SU-DHL-6 (cell line): ENCODE results near the gene ADIPOQ.
"Not testable (repeated sequence)": the region's sequence is repeated elsewhere in the genome, so short reads cannot be mapped to it uniquely, and the experiment has no call there.

Experiments used
- H2AFZ ChIP-seq: fragments of 200-600 bp; sonication (generic); 2 replicates; pipeline ENCODE4 v1.6.1; 2014; ENCODE audit warnings: low read depth, mild to moderate bottlenecking, moderate library complexity, mixed read lengths, antibody characterized with exemption, low read length; ENCODE audit not compliant: severe bottlenecking
- H3F3A ChIP-seq: fragments of 200-600 bp; shearing (Covaris generic); 2 replicates; pipeline ENCODE4 v1.6.0; 2016; ENCODE audit warnings: antibody characterized with exemption, mild to moderate bottlenecking; ENCODE audit not compliant: insufficient read depth
- H3K27ac ChIP-seq: fragments of 200-600 bp; sonication (generic); 2 replicates; pipeline ENCODE4 v1.5.1; 2016; ENCODE audit warnings: low read depth, mild to moderate bottlenecking, low read length, moderate library complexity, mixed read lengths
- H3K27me3 ChIP-seq: fragments of 200-600 bp; sonication (generic), shearing (Covaris generic); 2 replicates; pipeline ENCODE4 v1.6.0; 2014; ENCODE audit warnings: mild to moderate bottlenecking, low read length
- H3K36me3 ChIP-seq: fragments of 200-600 bp; sonication (generic); 2 replicates; pipeline ENCODE4 v1.6.1; 2014; ENCODE audit warnings: mild to moderate bottlenecking, low read length, mixed read lengths
- H3K4me2 ChIP-seq: fragments of 300-600, 200-600 bp; shearing (Covaris generic), sonication (generic); 2 replicates; pipeline ENCODE4 v1.6.0; 2014; ENCODE audit warnings: low read length, low read depth, mild to moderate bottlenecking; ENCODE audit not compliant: poor library complexity, severe bottlenecking
- H3K4me3 ChIP-seq: fragments of 200-600 bp; sonication (generic); 2 replicates; pipeline ENCODE4 v1.5.1; 2014; ENCODE audit warnings: antibody characterized with exemption, low read length, mild to moderate bottlenecking, mixed read lengths; ENCODE audit not compliant: insufficient read depth, poor library complexity, severe bottlenecking
- H3K79me2 ChIP-seq: fragments of 200-600 bp; sonication (generic); 2 replicates; pipeline ENCODE4 v1.6.1; 2014; ENCODE audit warnings: mild to moderate bottlenecking, low read length, moderate library complexity; ENCODE audit not compliant: insufficient read depth
- H3K9ac ChIP-seq: fragments of 200-600 bp; sonication (generic); 2 replicates; pipeline ENCODE4 v1.7.0; 2014; ENCODE audit warnings: mild to moderate bottlenecking, low read length
- H3K9me2 ChIP-seq: fragments of 200-600 bp; sonication (generic); replicated peaks from 2 replicates; pipeline ENCODE4 v1.6.1; 2014; ENCODE audit warnings: low read length; ENCODE audit not compliant: insufficient read depth
- H3K9me3 ChIP-seq: fragments of 200-600 bp; sonication (generic); 2 replicates; pipeline ENCODE4 v1.6.1; 2014; ENCODE audit warnings: low read length, mixed read lengths; ENCODE audit not compliant: insufficient read depth
- H4K20me1 ChIP-seq: fragments of 200-600 bp; sonication (generic); 2 replicates; pipeline ENCODE4 v1.6.1; 2014; ENCODE audit warnings: low read depth, mild to moderate bottlenecking, antibody characterized with exemption, low read length, moderate library complexity, mixed read lengths
- EZH2phosphoT487 ChIP-seq: fragments of 200-600 bp; sonication (generic), shearing (Covaris generic); conservative IDR thresholded peaks from 2 replicates; pipeline ENCODE4 v1.6.1; 2018; ENCODE audit warnings: mild to moderate bottlenecking, antibody characterized with exemption, low read length, moderate library complexity, mixed read lengths
- TF ChIP-seq, protein P1 (sequence below): fragments of 200-600 bp; sonication (generic); IDR thresholded peaks from one replicate; pipeline ENCODE4 v1.5.1; 2017; ENCODE audit warnings: antibody characterized with exemption, mild to moderate bottlenecking, low read length, moderate library complexity; ENCODE audit not compliant: insufficient read depth, poor library complexity, severe bottlenecking

ADIPOQ gene

DNA sequence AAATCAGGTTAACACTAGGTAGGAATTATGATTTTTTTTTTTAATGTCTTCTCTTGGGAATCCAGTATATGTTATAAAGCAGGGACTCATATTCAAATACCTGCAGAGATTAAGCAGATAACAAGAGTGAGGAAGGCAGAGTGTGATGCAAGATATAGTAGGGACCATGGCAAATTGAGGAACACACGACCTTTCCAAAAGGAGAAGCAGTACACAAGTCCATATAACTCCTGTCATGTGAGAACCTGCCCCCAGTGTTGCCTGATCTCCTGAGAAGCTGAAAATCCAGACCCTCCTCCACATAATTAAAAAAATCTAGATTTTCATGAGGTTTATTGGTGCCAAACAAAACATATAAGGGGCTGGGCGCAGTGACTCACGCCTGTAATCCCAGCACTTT is 39.8 kb upstream of the ADIPOQ start:
- Histone ChIP-seq H3F3A (peaks cover 9% of the 10 kb centered on the region; the same call in 1 of the 2 replicates), H3K9me3 (no peaks in the 10 kb centered on the region), H3K4me3 (no peak overlapping the region), H3K9ac (no peak overlapping the region), H4K20me1 (0 out of 2 replicates have a peak, but pooled peaks cover 5% of the 10 kb centered on the region), H3K27me3 (no peaks in the 10 kb centered on the region), H3K27ac (no peak overlapping the region), H3K4me2 (no peak overlapping the region), H3K9me2 (no peaks in the 10 kb centered on the region), H2AFZ (no peak overlapping the region), H3K36me3 (peaks cover 45% of the 10 kb centered on the region), H3K79me2 (peaks cover 35% of the 10 kb centered on the region)
- TF ChIP-seq, protein P1, sequence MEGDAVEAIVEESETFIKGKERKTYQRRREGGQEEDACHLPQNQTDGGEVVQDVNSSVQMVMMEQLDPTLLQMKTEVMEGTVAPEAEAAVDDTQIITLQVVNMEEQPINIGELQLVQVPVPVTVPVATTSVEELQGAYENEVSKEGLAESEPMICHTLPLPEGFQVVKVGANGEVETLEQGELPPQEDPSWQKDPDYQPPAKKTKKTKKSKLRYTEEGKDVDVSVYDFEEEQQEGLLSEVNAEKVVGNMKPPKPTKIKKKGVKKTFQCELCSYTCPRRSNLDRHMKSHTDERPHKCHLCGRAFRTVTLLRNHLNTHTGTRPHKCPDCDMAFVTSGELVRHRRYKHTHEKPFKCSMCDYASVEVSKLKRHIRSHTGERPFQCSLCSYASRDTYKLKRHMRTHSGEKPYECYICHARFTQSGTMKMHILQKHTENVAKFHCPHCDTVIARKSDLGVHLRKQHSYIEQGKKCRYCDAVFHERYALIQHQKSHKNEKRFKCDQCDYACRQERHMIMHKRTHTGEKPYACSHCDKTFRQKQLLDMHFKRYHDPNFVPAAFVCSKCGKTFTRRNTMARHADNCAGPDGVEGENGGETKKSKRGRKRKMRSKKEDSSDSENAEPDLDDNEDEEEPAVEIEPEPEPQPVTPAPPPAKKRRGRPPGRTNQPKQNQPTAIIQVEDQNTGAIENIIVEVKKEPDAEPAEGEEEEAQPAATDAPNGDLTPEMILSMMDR: no peak
- no peak for TF ChIP-seq EZH2phosphoT487

DNA sequence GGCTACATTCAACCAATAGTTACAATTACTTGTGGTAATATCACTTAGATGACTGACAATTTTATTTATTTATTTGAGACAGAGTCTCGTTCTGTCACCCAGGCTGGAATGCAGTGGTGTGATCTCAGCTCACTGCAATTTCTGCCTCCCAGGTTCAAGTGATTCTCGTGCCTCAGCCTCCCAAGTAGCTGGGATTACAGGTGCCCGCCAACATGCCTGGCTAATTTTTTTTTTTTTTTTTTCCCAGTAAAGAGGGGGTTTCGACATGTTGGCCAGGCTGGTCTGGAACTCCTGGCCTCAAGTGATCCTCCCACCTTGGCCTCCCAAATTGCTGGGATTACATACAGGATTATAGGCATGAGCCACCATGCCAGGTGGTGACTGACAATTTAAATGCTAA is 39.1 kb upstream of the ADIPOQ start:
- H2AFZ ChIP-seq, H4K20me1 ChIP-seq, H3K9me2 ChIP-seq, H3K27ac ChIP-seq, H3K27me3 ChIP-seq, H3K9ac ChIP-seq, H3K4me2 ChIP-seq, H3F3A ChIP-seq, H3K9me3 ChIP-seq, H3K4me3 ChIP-seq: not testable (repeated sequence)
- peaks cover 34% of the 10 kb centered on the region for H3K79me2 ChIP-seq
- H3K36me3 ChIP-seq: peaks cover 37% of the 10 kb centered on the region

DNA sequence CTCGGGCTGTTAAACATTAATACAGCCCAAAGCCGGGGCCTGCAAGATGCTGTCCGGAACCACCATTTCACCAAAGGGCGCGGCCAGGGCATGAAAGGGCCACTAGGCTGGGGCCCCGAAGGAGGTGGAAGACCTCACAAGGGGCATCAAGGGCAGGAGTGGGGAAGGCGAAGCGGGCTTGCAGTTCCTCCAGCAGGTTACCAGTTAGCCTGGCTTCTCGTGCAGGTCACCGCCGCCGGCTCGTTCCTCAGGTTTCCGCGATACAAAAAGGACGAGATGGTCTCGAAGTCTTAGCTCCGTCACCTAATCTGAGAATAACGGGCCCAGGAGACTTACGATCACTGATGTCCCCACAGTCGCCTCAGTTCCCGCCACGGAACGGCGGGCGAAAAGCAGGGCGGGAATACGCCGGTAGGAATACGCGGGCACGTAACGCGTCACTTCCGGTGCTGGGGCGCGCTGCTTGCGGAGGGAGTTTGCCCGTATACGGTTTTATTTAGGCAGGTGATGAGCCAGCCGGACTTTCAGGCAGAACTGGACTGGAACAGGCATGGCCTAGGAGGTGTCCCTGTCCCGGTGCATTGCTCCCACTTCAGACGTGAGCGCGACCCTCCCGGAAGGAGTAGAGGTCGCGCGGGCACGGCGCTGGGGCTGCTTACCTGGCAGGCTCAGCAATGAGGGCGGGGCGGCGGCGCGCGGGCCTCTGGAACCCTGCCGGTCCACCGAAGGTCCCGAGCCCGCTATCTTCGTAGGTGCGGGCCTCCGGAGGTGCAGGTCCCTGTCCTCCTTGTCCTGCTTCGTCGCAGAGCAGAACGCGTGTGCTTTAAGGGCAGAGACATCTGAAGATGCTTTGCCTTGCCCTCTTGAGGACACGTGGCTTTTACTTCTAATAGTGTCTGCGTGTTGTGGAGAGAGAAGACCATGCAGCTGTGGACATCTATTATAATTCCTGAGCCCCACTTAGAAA is 36.1 kb upstream of the ADIPOQ start, which contains the start of gene RFC4:
RFC4 (minus strand) TSS at position 394 of the 967 bp plus-strand sequence. CDS start 1,769 bp downstream, outside the sequence.
- peaks cover 4% of the 10 kb centered on the region; the same call in 1 of the 2 replicates for H3F3A ChIP-seq
- H3K4me3 ChIP-seq: peak within 1 kb of the TSS; percentile 76
- peaks cover 21% of the 10 kb centered on the region for H3K79me2 ChIP-seq
- no peaks in the 10 kb centered on the region for H3K27me3 ChIP-seq
- peak within 1 kb of the TSS; percentile 72 for H2AFZ ChIP-seq
- peaks cover 14% of the 10 kb centered on the region; the same call in 1 of the 2 replicates for H3K36me3 ChIP-seq
- peak within 1 kb of the TSS; percentile 70 for H3K4me2 ChIP-seq
- TF ChIP-seq, protein P1: no peak
- TF ChIP-seq EZH2phosphoT487: no peak
- no peaks in the 10 kb centered on the region for H3K9me3 ChIP-seq
- H3K27ac ChIP-seq: peak within 1 kb of the TSS; percentile 77
- H3K9me2 ChIP-seq: no peaks in the 10 kb centered on the region
- peak within 1 kb of the TSS; percentile 96 for H3K9ac ChIP-seq
- H4K20me1 ChIP-seq: no peaks in the 10 kb centered on the region

DNA sequence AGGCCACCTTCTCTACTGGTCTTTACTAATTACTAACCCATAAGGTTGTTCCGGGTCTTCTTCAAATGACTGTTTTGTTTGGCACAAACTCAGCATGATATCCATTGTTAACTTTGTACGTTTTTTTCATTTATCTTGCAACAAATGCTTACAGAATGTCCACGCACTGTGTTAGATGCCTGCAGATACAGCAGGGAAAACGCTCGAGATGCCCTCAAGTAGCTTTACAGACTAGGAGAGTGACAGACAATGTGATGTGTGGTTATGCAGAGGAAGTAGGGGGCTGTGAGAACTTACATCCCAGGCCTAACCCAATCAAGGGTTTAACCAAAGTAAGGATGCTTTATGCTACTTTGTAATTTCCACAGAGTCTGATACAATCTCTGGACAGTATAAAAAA is 35.3 kb upstream of the ADIPOQ start:
- Histone ChIP-seq H3K4me3 (peak overlapping the region; percentile 76), H3K36me3 (peaks cover 12% of the 10 kb centered on the region; the same call in 1 of the 2 replicates), H3K9me3 (no peaks in the 10 kb centered on the region), H3K9ac (peak overlapping the region; percentile 96), H2AFZ (peak overlapping the region; percentile 72), H3K27ac (peak overlapping the region; percentile 77), H3K9me2 (no peaks in the 10 kb centered on the region), H4K20me1 (no peaks in the 10 kb centered on the region), H3K4me2 (peak overlapping the region; percentile 70), H3K27me3 (no peaks in the 10 kb centered on the region), H3F3A (peaks cover 4% of the 10 kb centered on the region; the same call in 1 of the 2 replicates), H3K79me2 (peaks cover 21% of the 10 kb centered on the region)
- no peak for TF ChIP-seq EZH2phosphoT487
